Astrocyte (in vitro differentiated cells and primary cell): Measurements from ENCODE around the gene SCAANT1. TPM values are rescaled to one million over a fixed set of nuclear protein-coding genes. Genes with fewer than 3 reads are reported as not detected.

Source experiments
- DNase-seq: peaks from one replicate; pipeline ENCODE4 v3.0.0-alpha.2; 2010; ENCODE audit warnings: low read depth
- FAIRE-seq: peaks from 2 replicates; lab custom pipeline; 2011; peaks lifted over from hg19 to GRCh38; lab: Jason Lieb, UNC
- H2AFZ ChIP-seq: 2 replicates; pipeline ENCODE4 v1.6.0; 2012; ENCODE audit warnings: low read depth, low read length, inconsistent platforms
- H3K27ac ChIP-seq: 2 replicates; pipeline ENCODE4 v1.5.1; 2011; ENCODE audit warnings: low read depth, low read length, inconsistent platforms
- H3K27me3 ChIP-seq: 2 replicates; pipeline ENCODE4 v1.6.0; 2011; ENCODE audit warnings: low read length, inconsistent platforms; ENCODE audit not compliant: insufficient read depth
- H3K36me3 ChIP-seq: 2 replicates; pipeline ENCODE4 v1.5.1; 2011; ENCODE audit warnings: low read length, inconsistent platforms; ENCODE audit not compliant: insufficient read depth
- H3K4me1 ChIP-seq: 2 replicates; pipeline ENCODE4 v1.5.1; 2011; ENCODE audit warnings: low read length, inconsistent platforms; ENCODE audit not compliant: insufficient read depth
- H3K4me2 ChIP-seq: 2 replicates; pipeline ENCODE4 v1.6.0; 2012; ENCODE audit warnings: low read length, inconsistent platforms
- H3K4me3 ChIP-seq: 2 replicates; pipeline ENCODE4 v1.5.1; 2011; ENCODE audit warnings: low read depth, mild to moderate bottlenecking, low read length, inconsistent platforms; ENCODE audit not compliant: insufficient read depth
- H3K79me2 ChIP-seq: 2 replicates; pipeline ENCODE4 v1.6.0; 2012; ENCODE audit warnings: mild to moderate bottlenecking, low read length, inconsistent platforms; ENCODE audit not compliant: insufficient read depth
- H3K9ac ChIP-seq: 2 replicates; pipeline ENCODE4 v1.6.0; 2012; ENCODE audit warnings: mild to moderate bottlenecking, low read length, inconsistent platforms
- H3K9me3 ChIP-seq: 2 replicates; pipeline ENCODE4 v1.5.1; 2012; ENCODE audit warnings: low read depth, mild to moderate bottlenecking, low read length, inconsistent platforms; ENCODE audit not compliant: insufficient read depth
- H4K20me1 ChIP-seq: 2 replicates; pipeline ENCODE4 v1.6.0; 2012; ENCODE audit warnings: low read length, inconsistent platforms; ENCODE audit not compliant: insufficient read depth
- H3K27ac Mint-ChIP-seq: one replicate; pipeline ENCODE4 v1.8.0; 2021; ENCODE audit warnings: mild to moderate bottlenecking, mixed read lengths; ENCODE audit not compliant: unreplicated experiment
- H3K27me3 Mint-ChIP-seq: one replicate; pipeline ENCODE4 v1.8.0; 2021; ENCODE audit warnings: low read depth, mixed read lengths; ENCODE audit not compliant: unreplicated experiment
- H3K36me3 Mint-ChIP-seq: one replicate; pipeline ENCODE4 v1.8.0; 2021; ENCODE audit warnings: low read depth, mixed read lengths; ENCODE audit not compliant: unreplicated experiment
- H3K4me1 Mint-ChIP-seq: one replicate; pipeline ENCODE4 v1.8.0; 2021; ENCODE audit warnings: low read depth, mixed read lengths; ENCODE audit not compliant: unreplicated experiment
- H3K4me3 Mint-ChIP-seq: one replicate; pipeline ENCODE4 v1.8.0; 2021; ENCODE audit warnings: mild to moderate bottlenecking, moderate library complexity, mixed read lengths; ENCODE audit not compliant: unreplicated experiment
- H3K9me3 Mint-ChIP-seq: one replicate; pipeline ENCODE4 v1.8.0; 2021; ENCODE audit warnings: mild to moderate bottlenecking, mixed read lengths; ENCODE audit not compliant: unreplicated experiment
- CTCF ChIP-seq: IDR thresholded peaks from 2 replicates; pipeline ENCODE4 v1.5.1; 2011; ENCODE audit warnings: low read depth, mild to moderate bottlenecking, inconsistent platforms, low read length, moderate library complexity; ENCODE audit not compliant: insufficient read depth
- EZH2 ChIP-seq: IDR thresholded peaks from 2 replicates; pipeline ENCODE4 v1.6.1; 2012; ENCODE audit warnings: mild to moderate bottlenecking, low read length, inconsistent platforms; ENCODE audit not compliant: insufficient read depth
- total RNA-seq: library from RNA; stranded (reverse); gene quantifications from 2 replicates; pipeline ENCODE4 v1.2.1, GENCODE V29; 2021

The SCAANT1 gene
- total RNA-seq, 1 donor from 2014 or later, result not detected

- FAIRE-seq, result no peak
- H3K36me3 ChIP-seq, result peaks cover 4% of the 10 kb centered on the region
- H2AFZ ChIP-seq, result no peak overlapping the region
- no peak for DNase-seq
- H3K4me3 Mint-ChIP-seq, result no peak overlapping the region
- H3K9ac ChIP-seq, result no peak overlapping the region
- peaks cover 5% of the 10 kb centered on the region for H3K4me1 ChIP-seq
- no peaks in the 10 kb centered on the region for H3K9me3 Mint-ChIP-seq
- no peaks in the 10 kb centered on the region for H3K27me3 Mint-ChIP-seq
- H3K4me2 ChIP-seq, result no peak overlapping the region
- no peaks in the 10 kb centered on the region for H3K9me3 ChIP-seq
- H3K4me3 ChIP-seq, result no peak overlapping the region
- H4K20me1 ChIP-seq, result peaks cover 88% of the 10 kb centered on the region
- H3K27me3 ChIP-seq, result no peaks in the 10 kb centered on the region
- peaks cover 4% of the 10 kb centered on the region for H3K36me3 Mint-ChIP-seq
- H3K4me1 Mint-ChIP-seq, result peaks cover 25% of the 10 kb centered on the region
- TF ChIP-seq EZH2 (no peak), CTCF (no peak)
- H3K79me2 ChIP-seq, result peaks cover 79% of the 10 kb centered on the region
- H3K27ac ChIP-seq, result no peak overlapping the region
- H3K27ac Mint-ChIP-seq, result no peak overlapping the region
Observed at GRCh38 chr3:63932509-63933212, 20.5 kb upstream of the SCAANT1 start.

GRCh38 chr3:63931290-63931689 lies 19.1 kb upstream of the SCAANT1 start:
- no peak for FAIRE-seq
- no peak overlapping the region for H3K4me2 ChIP-seq
- Mint-ChIP-seq H3K27me3 (no peaks in the 10 kb centered on the region), H3K4me1 (peaks cover 24% of the 10 kb centered on the region), H3K36me3 (peaks cover 11% of the 10 kb centered on the region), H3K4me3 (no peak overlapping the region), H3K27ac (no peak overlapping the region), H3K9me3 (no peaks in the 10 kb centered on the region)
- no peak for DNase-seq
- H3K9ac ChIP-seq, result no peak overlapping the region
- H3K36me3 ChIP-seq, result peaks cover 6% of the 10 kb centered on the region
- H4K20me1 ChIP-seq, result peaks cover 89% of the 10 kb centered on the region
- no peak overlapping the region for H2AFZ ChIP-seq
- H3K27ac ChIP-seq, result no peak overlapping the region
- H3K27me3 ChIP-seq, result no peaks in the 10 kb centered on the region
- peaks cover 5% of the 10 kb centered on the region for H3K4me1 ChIP-seq
- TF ChIP-seq EZH2 (no peak), CTCF (no peak)
- no peaks in the 10 kb centered on the region for H3K9me3 ChIP-seq
- no peak overlapping the region for H3K4me3 ChIP-seq
- peaks cover 76% of the 10 kb centered on the region for H3K79me2 ChIP-seq
